HG02981 (cell line): ENCODE measurements around the gene GATAD2B.
"Not testable (repeated sequence)": the region's sequence is repeated elsewhere in the genome, so short reads cannot be mapped to it uniquely, and the experiment has no call there.

Experiments
- ATAC-seq: cut with Tn5 transposase; IDR thresholded peaks from one replicate; pipeline ENCODE4 v1.9.1; 2021; ENCODE audit warnings: mild to moderate bottlenecking, moderate library complexity; ENCODE audit not compliant: unreplicated experiment

The GATAD2B gene

GRCh38 chr1:153899509-153899908 lies 23.3 kb downstream of the GATAD2B start:
- no peak for ATAC-seq

- ATAC-seq, result not testable (repeated sequence)
These were observed 26.9 kb downstream of the GATAD2B start for GRCh38 chr1:153895866-153896265.

- not testable (repeated sequence) for ATAC-seq
These were observed 31.7 kb downstream of the GATAD2B start for GRCh38 chr1:153891042-153891441.

GRCh38 chr1:153888533-153888932 lies 34.2 kb downstream of the GATAD2B start:
- ATAC-seq, result no peak

GRCh38 chr1:153886127-153886526 lies 36.6 kb downstream of the GATAD2B start:
- ATAC-seq, result no peak

GRCh38 chr1:153883223-153883622 lies 39.5 kb downstream of the GATAD2B start:
- no peak for ATAC-seq

- no peak for ATAC-seq
These were observed 40.4 kb downstream of the GATAD2B start for GRCh38 chr1:153882296-153882912.

- no peak for ATAC-seq
These were observed 41.0 kb downstream of the GATAD2B start for GRCh38 chr1:153881751-153882150.

- no peak for ATAC-seq
These were observed 41.8 kb downstream of the GATAD2B start for GRCh38 chr1:153880962-153881361.

GRCh38 chr1:153880024-153880423 lies 42.7 kb downstream of the GATAD2B start:
- no peak for ATAC-seq

GRCh38 chr1:153877112-153877511 lies 45.7 kb downstream of the GATAD2B start:
- ATAC-seq, result no peak

- no peak for ATAC-seq
These were observed 49.8 kb downstream of the GATAD2B start for GRCh38 chr1:153872934-153873333.

- ATAC-seq, result no peak
These were observed 50.4 kb downstream of the GATAD2B start for GRCh38 chr1:153872331-153872730.

GRCh38 chr1:153869486-153869885 lies 53.3 kb downstream of the GATAD2B start:
- ATAC-seq, result no peak

- ATAC-seq, result no peak
These were observed 56.5 kb downstream of the GATAD2B start for GRCh38 chr1:153866045-153866850.

- no peak for ATAC-seq
These were observed 62.5 kb downstream of the GATAD2B start for GRCh38 chr1:153860285-153860684.

GRCh38 chr1:153857505-153857904 lies 65.3 kb downstream of the GATAD2B start:
- no peak for ATAC-seq

GRCh38 chr1:153856763-153857162 lies 66.0 kb downstream of the GATAD2B start:
- no peak for ATAC-seq

- no peak for ATAC-seq
These were observed 70.6 kb downstream of the GATAD2B start for GRCh38 chr1:153852170-153852569.

- ATAC-seq, result peak; percentile 62
These were observed 73.1 kb downstream of the GATAD2B start for GRCh38 chr1:153849487-153850185.

GRCh38 chr1:153848805-153849204 lies 74.0 kb downstream of the GATAD2B start:
- ATAC-seq, result no peak

- no peak for ATAC-seq
These were observed 77.6 kb downstream of the GATAD2B start for GRCh38 chr1:153845158-153845557.
